OCI-LY1 (cell line): Measurements from ENCODE around the gene SRPRA.
"Not testable (repeated sequence)": the region's sequence is repeated elsewhere in the genome, so short reads cannot be mapped to it uniquely, and the experiment has no call there.

ENCODE experiments used
- H2AFZ ChIP-seq: fragments of 200-600 bp; sonication (generic), shearing (Covaris generic); 2 replicates; pipeline ENCODE4 v1.6.0; 2014; ENCODE audit warnings: antibody characterized with exemption, mild to moderate bottlenecking, low read length
- H3F3A ChIP-seq: fragments of 200-600 bp; sonication (generic), shearing (Covaris generic); 2 replicates; pipeline ENCODE4 v1.6.0; 2014; ENCODE audit warnings: mild to moderate bottlenecking, antibody characterized with exemption, low read length, moderate library complexity; ENCODE audit not compliant: insufficient read depth
- H3K27ac ChIP-seq: fragments of 200-600 bp; sonication (generic); 2 replicates; pipeline ENCODE4 v1.5.1; 2014; ENCODE audit warnings: low read length, mixed run types, mild to moderate bottlenecking, low read depth; ENCODE audit not compliant: poor library complexity, severe bottlenecking
- H3K27me3 ChIP-seq: fragments of 200-600 bp; sonication (generic); 2 replicates; pipeline ENCODE4 v1.6.0; 2014; ENCODE audit warnings: antibody characterized with exemption, mild to moderate bottlenecking, low read length, moderate library complexity; ENCODE audit not compliant: insufficient read depth
- H3K36me3 ChIP-seq: fragments of 200-600 bp; sonication (generic); 2 replicates; pipeline ENCODE4 v1.6.1; 2014; ENCODE audit warnings: mild to moderate bottlenecking, antibody characterized with exemption, low read length, moderate library complexity, mixed read lengths; ENCODE audit not compliant: insufficient read depth
- H3K4me1 ChIP-seq: fragments of 200-600 bp; sonication (generic); 2 replicates; pipeline ENCODE4 v1.5.1; 2014; ENCODE audit warnings: mild to moderate bottlenecking, low read length, moderate library complexity; ENCODE audit not compliant: insufficient read depth, severe bottlenecking
- H3K4me2 ChIP-seq: fragments of 200-600 bp; sonication (generic), shearing (Covaris generic); 2 replicates; pipeline ENCODE4 v1.6.1; 2014; ENCODE audit warnings: low read length
- H3K4me3 ChIP-seq: fragments of 200-600 bp; sonication (generic); 2 replicates; pipeline ENCODE4 v1.5.1; 2014; ENCODE audit warnings: low read length, low read depth, mild to moderate bottlenecking, mixed read lengths; ENCODE audit not compliant: poor library complexity, severe bottlenecking
- H3K79me2 ChIP-seq: fragments of 200-600 bp; shearing (Covaris generic); 2 replicates; pipeline ENCODE4 v1.6.1; 2016; ENCODE audit warnings: mixed run types, low read length, mixed read lengths; ENCODE audit not compliant: insufficient read depth
- H3K9ac ChIP-seq: fragments of 200-600 bp; sonication (generic), shearing (Covaris generic); 2 replicates; pipeline ENCODE4 v1.6.1; 2014; ENCODE audit warnings: mild to moderate bottlenecking, low read length, mixed read lengths
- H3K9me2 ChIP-seq: fragments of 200-600 bp; sonication (generic), shearing (Covaris generic); 2 replicates; pipeline ENCODE4 v1.6.1; 2014; ENCODE audit warnings: low read depth, mild to moderate bottlenecking, low read length, mixed read lengths
- H3K9me3 ChIP-seq: fragments of 200-600 bp; shearing (Covaris generic); 2 replicates; pipeline ENCODE4 v1.6.1; 2014; ENCODE audit warnings: low read length, mixed read lengths
- H4K20me1 ChIP-seq: fragments of 200-600 bp; sonication (generic), shearing (Covaris generic); 2 replicates; pipeline ENCODE4 v1.6.0; 2016; ENCODE audit warnings: mild to moderate bottlenecking, low read length; ENCODE audit not compliant: insufficient read depth
- CTCF ChIP-seq: fragments of 200-600 bp; sonication (generic), shearing (Covaris generic); IDR thresholded peaks from 2 replicates; pipeline ENCODE4 v1.5.1; 2017; ENCODE audit warnings: mild to moderate bottlenecking, antibody characterized with exemption, low read length, moderate library complexity, mixed read lengths
- EZH2 ChIP-seq: fragments of 200-600 bp; sonication (generic), shearing (Covaris generic); IDR thresholded peaks from 2 replicates; pipeline ENCODE4 v1.8.0; 2017; ENCODE audit warnings: borderline replicate concordance, mixed run types, mild to moderate bottlenecking, antibody characterized with exemption, low read length, moderate library complexity, mixed read lengths

The SRPRA gene

GRCh38 chr11:126256216-126256615 is 12.5 kb downstream of the SRPRA start:
- H3K9ac ChIP-seq: no peak overlapping the region
- no peaks in the 10 kb centered on the region for H4K20me1 ChIP-seq
- H3K4me2 ChIP-seq: no peak overlapping the region
- TF ChIP-seq EZH2: no peak
- no peak for TF ChIP-seq CTCF
- H3F3A ChIP-seq: no peaks in the 10 kb centered on the region; the same call in 1 of the 2 replicates
- H2AFZ ChIP-seq: no peak overlapping the region
- no peaks in the 10 kb centered on the region for H3K4me1 ChIP-seq
- no peaks in the 10 kb centered on the region for H3K79me2 ChIP-seq
- H3K36me3 ChIP-seq: peaks cover 24% of the 10 kb centered on the region; the same call in 1 of the 2 replicates
- no peak overlapping the region for H3K27ac ChIP-seq
- H3K4me3 ChIP-seq: no peak overlapping the region
- H3K9me3 ChIP-seq: no peaks in the 10 kb centered on the region
- no peaks in the 10 kb centered on the region for H3K9me2 ChIP-seq
- H3K27me3 ChIP-seq: no peaks in the 10 kb centered on the region

GRCh38 chr11:126255507-126255906 is 13.2 kb downstream of the SRPRA start:
- H3F3A ChIP-seq, H3K4me3 ChIP-seq, H3K4me1 ChIP-seq, H3K4me2 ChIP-seq, H2AFZ ChIP-seq, H3K9me3 ChIP-seq, H3K27ac ChIP-seq, H4K20me1 ChIP-seq, H3K79me2 ChIP-seq, H3K9ac ChIP-seq, H3K27me3 ChIP-seq, H3K9me2 ChIP-seq: not testable (repeated sequence)
- H3K36me3 ChIP-seq: peaks cover 17% of the 10 kb centered on the region; the same call in 1 of the 2 replicates

GRCh38 chr11:126254819-126255218 is 13.9 kb downstream of the SRPRA start:
- no peak overlapping the region for H3K4me3 ChIP-seq
- H3K9ac ChIP-seq: no peak overlapping the region
- H3K27ac ChIP-seq: no peak overlapping the region
- H3F3A ChIP-seq: no peaks in the 10 kb centered on the region; the same call in 1 of the 2 replicates
- H3K36me3 ChIP-seq: peaks cover 14% of the 10 kb centered on the region; the same call in 1 of the 2 replicates
- no peaks in the 10 kb centered on the region for H3K79me2 ChIP-seq
- no peak overlapping the region for H3K4me2 ChIP-seq
- H3K9me2 ChIP-seq: no peaks in the 10 kb centered on the region
- H4K20me1 ChIP-seq: no peaks in the 10 kb centered on the region
- H2AFZ ChIP-seq: no peak overlapping the region
- no peaks in the 10 kb centered on the region for H3K27me3 ChIP-seq
- no peaks in the 10 kb centered on the region for H3K9me3 ChIP-seq
- TF ChIP-seq EZH2 (no peak), CTCF (no peak)
- no peaks in the 10 kb centered on the region for H3K4me1 ChIP-seq

GRCh38 chr11:126253265-126253664 is 15.4 kb downstream of the SRPRA start:
- Histone ChIP-seq H3K9ac (no peak overlapping the region), H3K36me3 (peaks cover 14% of the 10 kb centered on the region; the same call in 1 of the 2 replicates), H3K4me2 (no peak overlapping the region), H3K79me2 (no peaks in the 10 kb centered on the region), H3K4me3 (no peak overlapping the region), H2AFZ (no peak overlapping the region), H3K9me2 (no peaks in the 10 kb centered on the region), H3K9me3 (no peaks in the 10 kb centered on the region), H4K20me1 (no peaks in the 10 kb centered on the region), H3F3A (no peaks in the 10 kb centered on the region; the same call in 1 of the 2 replicates), H3K4me1 (no peaks in the 10 kb centered on the region), H3K27me3 (no peaks in the 10 kb centered on the region), H3K27ac (no peak overlapping the region)
- no peak for TF ChIP-seq EZH2
- TF ChIP-seq CTCF: no peak
